Suprapubic skin (tissue), 3 donors: ENCODE data around the gene MTAP.
"Not testable (repeated sequence)": the region's sequence is repeated elsewhere in the genome, so short reads cannot be mapped to it uniquely, and the experiment has no call there.

Source experiments
- EP300 ChIP-seq: sonication (generic); formaldehyde crosslinking; IDR thresholded peaks from one replicate; pipeline ENCODE4 v1.6.1; 2017; ENCODE audit warnings: antibody characterized with exemption
- TF ChIP-seq, protein P1 (sequence below), 2 donors: fragments of 200-600 bp in 1 of 2; fragments of 450-650 bp in 1 of 2; sonication (generic) in 1 of 2; IDR thresholded peaks; one replicate each; pipeline ENCODE4 v1.5.1; 2016 to 2019; ENCODE audit warnings: antibody characterized with exemption in 2 of 2, mild to moderate bottlenecking in 1 of 2, moderate library complexity in 1 of 2

DNA sequence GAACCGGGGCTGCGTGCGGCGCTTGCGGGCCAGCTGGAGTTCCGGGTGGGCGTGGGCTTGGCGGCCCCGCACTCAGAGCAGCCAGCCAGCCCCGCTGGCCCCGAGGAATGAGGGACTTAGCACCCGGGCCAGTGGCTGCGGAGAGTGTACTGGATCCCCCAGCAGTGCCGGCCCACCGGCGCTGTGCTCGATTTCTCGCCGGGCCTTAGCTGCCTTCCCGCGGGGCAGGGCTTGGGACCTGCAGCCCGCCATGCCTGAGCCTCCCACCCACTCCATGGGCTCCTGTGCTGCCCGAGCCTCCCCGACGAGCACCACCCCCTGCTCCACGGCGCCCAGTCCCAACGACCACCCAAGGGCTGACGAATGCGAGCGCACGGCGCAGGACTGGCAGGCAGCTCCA, 156.8 kb downstream of the MTAP start:
- TF ChIP-seq, protein P1, sequence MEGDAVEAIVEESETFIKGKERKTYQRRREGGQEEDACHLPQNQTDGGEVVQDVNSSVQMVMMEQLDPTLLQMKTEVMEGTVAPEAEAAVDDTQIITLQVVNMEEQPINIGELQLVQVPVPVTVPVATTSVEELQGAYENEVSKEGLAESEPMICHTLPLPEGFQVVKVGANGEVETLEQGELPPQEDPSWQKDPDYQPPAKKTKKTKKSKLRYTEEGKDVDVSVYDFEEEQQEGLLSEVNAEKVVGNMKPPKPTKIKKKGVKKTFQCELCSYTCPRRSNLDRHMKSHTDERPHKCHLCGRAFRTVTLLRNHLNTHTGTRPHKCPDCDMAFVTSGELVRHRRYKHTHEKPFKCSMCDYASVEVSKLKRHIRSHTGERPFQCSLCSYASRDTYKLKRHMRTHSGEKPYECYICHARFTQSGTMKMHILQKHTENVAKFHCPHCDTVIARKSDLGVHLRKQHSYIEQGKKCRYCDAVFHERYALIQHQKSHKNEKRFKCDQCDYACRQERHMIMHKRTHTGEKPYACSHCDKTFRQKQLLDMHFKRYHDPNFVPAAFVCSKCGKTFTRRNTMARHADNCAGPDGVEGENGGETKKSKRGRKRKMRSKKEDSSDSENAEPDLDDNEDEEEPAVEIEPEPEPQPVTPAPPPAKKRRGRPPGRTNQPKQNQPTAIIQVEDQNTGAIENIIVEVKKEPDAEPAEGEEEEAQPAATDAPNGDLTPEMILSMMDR (IDR thresholded peaks at IDR 0.05), result not testable (repeated sequence)
- TF ChIP-seq EP300, result not testable (repeated sequence)
